ENCODE data around the gene ARHGEF17.

Gene ARHGEF17

GRCh38 chr11:73281796-73282660, 26.0 kb upstream of the ARHGEF17 start:
- Histone ChIP-seq H3K4me2 (ENCODE audit: low read length) (no peak overlapping the region), H3K27ac (ENCODE audit: low read depth, low read length) (no peak overlapping the region), H3K4ac (ENCODE audit: low read depth, low read length) (peak overlapping the region; percentile 31), H2BK12ac (ENCODE audit: low read length) (no peak overlapping the region), H3K4me3 (ENCODE audit: low read depth, low read length) (no peak overlapping the region), H3K23ac (ENCODE audit: low read length) (no peak overlapping the region), H4K91ac (ENCODE audit: low read depth, low read length) (no peak overlapping the region), H3K9ac (ENCODE audit: low read length) (no peak overlapping the region), H3K27me3 (ENCODE audit: insufficient read depth, low read length) (no peaks in the 10 kb centered on the region), H4K12ac (ENCODE audit: low read depth, low read length) (no peak overlapping the region), H3K79me1 (ENCODE audit: low read length) (peaks cover 8% of the 10 kb centered on the region), H3K9me3 (ENCODE audit: insufficient read depth, low read depth, low read length) (no peaks in the 10 kb centered on the region), H3K14ac (ENCODE audit: low read length) (no peak overlapping the region), H3K4me1 (ENCODE audit: control insufficient read depth in 1 of 2, insufficient read depth in 2 of 2, low read length in 2 of 2) (peaks cover 50 to 53% of the 10 kb centered on the region in 2 experiments), H3K36me3 (ENCODE audit: control insufficient read depth in 1 of 2, insufficient read depth in 2 of 2, low read length in 2 of 2) (peaks cover 10 to 18% of the 10 kb centered on the region in 2 experiments), H2AFZ (ENCODE audit: insufficient read depth, low read length, poor library complexity) (no peak overlapping the region), H2AK5ac (ENCODE audit: low read length) (no peak overlapping the region), H3K79me2 (ENCODE audit: control insufficient read depth, insufficient read depth, low read length, poor library complexity) (peaks cover 24% of the 10 kb centered on the region), H2BK120ac (ENCODE audit: insufficient read depth, low read length, poor library complexity) (no peak overlapping the region), H2BK5ac (ENCODE audit: low read depth, low read length, poor library complexity) (no peak overlapping the region), H4K8ac (ENCODE audit: low read depth, low read length) (no peak overlapping the region), H3K18ac (ENCODE audit: low read length) (peak overlapping the region; percentile 3)
- WGBS (ENCODE audit: extremely low coverage, insufficient coverage, insufficient read length): no CpG with 5 or more reads among the region's 3 CpGs
- no peak for DNase-seq

GRCh38 chr11:73283276-73284000, 24.6 kb upstream of the ARHGEF17 start:
- H3K9me3 ChIP-seq (ENCODE audit: insufficient read depth, low read depth, low read length): no peaks in the 10 kb centered on the region
- H3K14ac ChIP-seq (ENCODE audit: low read length): peak overlapping the region; percentile 10
- H3K4me1 ChIP-seq (ENCODE audit: control insufficient read depth in 1 of 2, insufficient read depth in 2 of 2, low read length in 2 of 2): peaks cover 48 to 56% of the 10 kb centered on the region in 2 experiments
- peak overlapping the region; percentile 34 for H3K18ac ChIP-seq (ENCODE audit: low read length)
- H3K23ac ChIP-seq (ENCODE audit: low read length): no peak overlapping the region
- peaks cover 24% of the 10 kb centered on the region for H3K79me2 ChIP-seq (ENCODE audit: control insufficient read depth, insufficient read depth, low read length, poor library complexity)
- H3K4ac ChIP-seq (ENCODE audit: low read depth, low read length): peak overlapping the region; percentile 63
- no peak overlapping the region for H3K4me3 ChIP-seq (ENCODE audit: low read depth, low read length)
- H3K4me2 ChIP-seq (ENCODE audit: low read length): no peak overlapping the region
- H3K9ac ChIP-seq (ENCODE audit: low read length): no peak overlapping the region
- no peak overlapping the region for H2BK5ac ChIP-seq (ENCODE audit: low read depth, low read length, poor library complexity)
- peaks cover 10 to 20% of the 10 kb centered on the region in 2 experiments for H3K36me3 ChIP-seq (ENCODE audit: control insufficient read depth in 1 of 2, insufficient read depth in 2 of 2, low read length in 2 of 2)
- no peak for DNase-seq
- no peak overlapping the region for H2AFZ ChIP-seq (ENCODE audit: insufficient read depth, low read length, poor library complexity)
- WGBS (ENCODE audit: extremely low coverage, insufficient coverage, insufficient read length): no CpG with 5 or more reads among the region's 10 CpGs
- no peak overlapping the region for H4K12ac ChIP-seq (ENCODE audit: low read depth, low read length)
- peaks cover 8% of the 10 kb centered on the region for H3K79me1 ChIP-seq (ENCODE audit: low read length)
- no peak overlapping the region for H3K27ac ChIP-seq (ENCODE audit: low read depth, low read length)
- no peak overlapping the region for H2BK12ac ChIP-seq (ENCODE audit: low read length)
- H4K8ac ChIP-seq (ENCODE audit: low read depth, low read length): no peak overlapping the region
- H4K91ac ChIP-seq (ENCODE audit: low read depth, low read length): no peak overlapping the region
- no peak overlapping the region for H2AK5ac ChIP-seq (ENCODE audit: low read length)
- H2BK120ac ChIP-seq (ENCODE audit: insufficient read depth, low read length, poor library complexity): no peak overlapping the region
- no peaks in the 10 kb centered on the region for H3K27me3 ChIP-seq (ENCODE audit: insufficient read depth, low read length)

GRCh38 chr11:73284106-73284505, 24.0 kb upstream of the ARHGEF17 start:
- peak overlapping the region; percentile 19 for H2BK12ac ChIP-seq (ENCODE audit: low read length)
- no peak overlapping the region for H2BK120ac ChIP-seq (ENCODE audit: insufficient read depth, low read length, poor library complexity)
- H3K4me3 ChIP-seq (ENCODE audit: low read depth, low read length): no peak overlapping the region
- no peak overlapping the region for H2BK5ac ChIP-seq (ENCODE audit: low read depth, low read length, poor library complexity)
- H3K9ac ChIP-seq (ENCODE audit: low read length): no peak overlapping the region
- no peak overlapping the region for H3K27ac ChIP-seq (ENCODE audit: low read depth, low read length)
- no peak overlapping the region for H4K12ac ChIP-seq (ENCODE audit: low read depth, low read length)
- H2AFZ ChIP-seq (ENCODE audit: insufficient read depth, low read length, poor library complexity): no peak overlapping the region
- peak overlapping the region; percentile 34 for H3K18ac ChIP-seq (ENCODE audit: low read length)
- WGBS (ENCODE audit: extremely low coverage, insufficient coverage, insufficient read length): no CpG with 5 or more reads among the region's 3 CpGs
- no peak overlapping the region for H3K14ac ChIP-seq (ENCODE audit: low read length)
- H4K8ac ChIP-seq (ENCODE audit: low read depth, low read length): no peak overlapping the region
- no peaks in the 10 kb centered on the region for H3K9me3 ChIP-seq (ENCODE audit: insufficient read depth, low read depth, low read length)
- peaks cover 24% of the 10 kb centered on the region for H3K79me2 ChIP-seq (ENCODE audit: control insufficient read depth, insufficient read depth, low read length, poor library complexity)
- H3K79me1 ChIP-seq (ENCODE audit: low read length): peaks cover 9% of the 10 kb centered on the region
- H3K4me2 ChIP-seq (ENCODE audit: low read length): no peak overlapping the region
- no peak overlapping the region for H3K23ac ChIP-seq (ENCODE audit: low read length)
- no peak overlapping the region for H4K91ac ChIP-seq (ENCODE audit: low read depth, low read length)
- peaks cover 10 to 20% of the 10 kb centered on the region in 2 experiments for H3K36me3 ChIP-seq (ENCODE audit: control insufficient read depth in 1 of 2, insufficient read depth in 2 of 2, low read length in 2 of 2)
- H3K27me3 ChIP-seq (ENCODE audit: insufficient read depth, low read length): no peaks in the 10 kb centered on the region
- no peak overlapping the region for H2AK5ac ChIP-seq (ENCODE audit: low read length)
- no peak for DNase-seq
- H3K4ac ChIP-seq (ENCODE audit: low read depth, low read length): peak overlapping the region; percentile 63
- H3K4me1 ChIP-seq (ENCODE audit: control insufficient read depth in 1 of 2, insufficient read depth in 2 of 2, low read length in 2 of 2): peaks cover 53 to 62% of the 10 kb centered on the region in 2 experiments

GRCh38 chr11:73285721-73286120, 22.4 kb upstream of the ARHGEF17 start:
- H3K14ac ChIP-seq (ENCODE audit: low read length): no peak overlapping the region
- H4K91ac ChIP-seq (ENCODE audit: low read depth, low read length): no peak overlapping the region
- DNase-seq: no peak
- H3K27me3 ChIP-seq (ENCODE audit: insufficient read depth, low read length): no peaks in the 10 kb centered on the region
- no peak overlapping the region for H2BK120ac ChIP-seq (ENCODE audit: insufficient read depth, low read length, poor library complexity)
- H3K9me3 ChIP-seq (ENCODE audit: insufficient read depth, low read depth, low read length): no peaks in the 10 kb centered on the region
- no peak overlapping the region for H2BK12ac ChIP-seq (ENCODE audit: low read length)
- no CpG with 5 or more reads among the region's 1 CpG for WGBS (ENCODE audit: extremely low coverage, insufficient coverage, insufficient read length)
- no peak overlapping the region for H3K4me2 ChIP-seq (ENCODE audit: low read length)
- no peak overlapping the region for H4K8ac ChIP-seq (ENCODE audit: low read depth, low read length)
- H2BK5ac ChIP-seq (ENCODE audit: low read depth, low read length, poor library complexity): no peak overlapping the region
- H2AK5ac ChIP-seq (ENCODE audit: low read length): no peak overlapping the region
- H3K4me1 ChIP-seq (ENCODE audit: control insufficient read depth in 1 of 2, insufficient read depth in 2 of 2, low read length in 2 of 2): peaks cover 43 to 55% of the 10 kb centered on the region in 2 experiments
- no peak overlapping the region for H3K9ac ChIP-seq (ENCODE audit: low read length)
- H3K18ac ChIP-seq (ENCODE audit: low read length): no peak overlapping the region
- no peak overlapping the region for H3K27ac ChIP-seq (ENCODE audit: low read depth, low read length)
- H3K4ac ChIP-seq (ENCODE audit: low read depth, low read length): no peak overlapping the region
- no peak overlapping the region for H3K4me3 ChIP-seq (ENCODE audit: low read depth, low read length)
- no peak overlapping the region for H4K12ac ChIP-seq (ENCODE audit: low read depth, low read length)
- peaks cover 11% of the 10 kb centered on the region for H3K79me1 ChIP-seq (ENCODE audit: low read length)
- no peak overlapping the region for H3K23ac ChIP-seq (ENCODE audit: low read length)
- H3K36me3 ChIP-seq (ENCODE audit: control insufficient read depth in 1 of 2, insufficient read depth in 2 of 2, low read length in 2 of 2): peaks cover 10 to 20% of the 10 kb centered on the region in 2 experiments
- peaks cover 18% of the 10 kb centered on the region for H3K79me2 ChIP-seq (ENCODE audit: control insufficient read depth, insufficient read depth, low read length, poor library complexity)
- no peak overlapping the region for H2AFZ ChIP-seq (ENCODE audit: insufficient read depth, low read length, poor library complexity)
